ENCODE results near the gene FER.
"Not testable (repeated sequence)": the region's sequence is repeated elsewhere in the genome, so short reads cannot be mapped to it uniquely, and the experiment has no call there.

FER gene

DNA sequence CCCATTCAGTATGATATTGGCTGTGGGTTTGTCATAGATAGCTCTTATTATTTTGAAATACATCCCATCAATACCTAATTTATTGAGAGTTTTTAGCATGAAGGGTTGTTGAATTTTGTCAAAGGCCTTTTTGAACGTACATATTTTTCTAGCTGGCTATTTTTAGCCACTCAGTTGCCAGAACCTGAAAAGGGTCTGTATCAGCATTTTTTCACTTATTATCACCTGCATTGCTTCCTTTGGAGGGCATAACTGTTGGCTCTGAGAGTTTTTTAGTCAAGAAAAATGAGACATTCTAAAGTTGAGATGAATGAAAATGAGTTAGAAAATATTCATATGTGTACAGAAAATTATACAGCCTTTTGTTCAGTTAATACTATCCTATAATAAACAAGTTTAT, 278.0 kb downstream of the FER start:
- H3K4me3 ChIP-seq (ENCODE audit: low read length); H3K9me3 ChIP-seq (ENCODE audit: low read length); H2AFZ ChIP-seq (ENCODE audit: low read depth, low read length); H3K4me1 ChIP-seq (ENCODE audit: insufficient read depth, low read length); H3K36me3 ChIP-seq (ENCODE audit: insufficient read depth, low read length); H3K27me3 ChIP-seq (ENCODE audit: insufficient read depth, low read length): not testable (repeated sequence)

DNA sequence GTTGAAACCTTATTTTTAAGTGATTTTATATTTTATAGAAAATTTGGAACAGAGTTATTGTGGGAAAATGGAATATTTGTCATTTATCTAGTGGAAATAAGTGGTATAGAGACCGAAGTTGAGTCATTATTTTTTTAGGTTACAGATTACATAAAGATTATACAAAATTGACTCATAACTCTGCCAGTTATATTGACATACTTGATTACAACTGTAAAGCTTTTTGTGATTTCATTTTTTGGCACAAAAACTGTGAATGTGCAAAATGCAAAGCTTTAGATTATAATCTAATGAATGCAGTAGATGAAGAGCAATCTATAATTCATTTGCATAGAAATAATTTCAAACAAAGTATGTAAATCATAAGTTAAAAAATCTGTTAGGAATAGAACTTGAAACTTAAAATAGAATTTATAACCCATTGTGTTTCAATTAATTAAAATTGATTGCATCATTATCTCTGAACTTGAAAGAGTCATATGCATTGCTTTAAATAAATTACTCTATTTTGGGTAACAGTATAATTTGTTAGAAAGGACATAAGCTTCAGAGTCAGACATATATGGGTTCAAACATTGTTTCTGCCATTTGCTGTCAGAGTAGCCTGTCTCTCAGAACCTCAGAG, 280.4 kb downstream of the FER start:
- H3K4me1 ChIP-seq (ENCODE audit: insufficient read depth, low read length): no peaks in the 10 kb centered on the region
- H2AFZ ChIP-seq (ENCODE audit: low read depth, low read length): no peak overlapping the region
- no peaks in the 10 kb centered on the region for H3K36me3 ChIP-seq (ENCODE audit: insufficient read depth, low read length)
- H3K9me3 ChIP-seq (ENCODE audit: low read length): peaks cover 2% of the 10 kb centered on the region
- no peaks in the 10 kb centered on the region for H3K27me3 ChIP-seq (ENCODE audit: insufficient read depth, low read length)
- H3K4me3 ChIP-seq (ENCODE audit: low read length): no peak overlapping the region

DNA sequence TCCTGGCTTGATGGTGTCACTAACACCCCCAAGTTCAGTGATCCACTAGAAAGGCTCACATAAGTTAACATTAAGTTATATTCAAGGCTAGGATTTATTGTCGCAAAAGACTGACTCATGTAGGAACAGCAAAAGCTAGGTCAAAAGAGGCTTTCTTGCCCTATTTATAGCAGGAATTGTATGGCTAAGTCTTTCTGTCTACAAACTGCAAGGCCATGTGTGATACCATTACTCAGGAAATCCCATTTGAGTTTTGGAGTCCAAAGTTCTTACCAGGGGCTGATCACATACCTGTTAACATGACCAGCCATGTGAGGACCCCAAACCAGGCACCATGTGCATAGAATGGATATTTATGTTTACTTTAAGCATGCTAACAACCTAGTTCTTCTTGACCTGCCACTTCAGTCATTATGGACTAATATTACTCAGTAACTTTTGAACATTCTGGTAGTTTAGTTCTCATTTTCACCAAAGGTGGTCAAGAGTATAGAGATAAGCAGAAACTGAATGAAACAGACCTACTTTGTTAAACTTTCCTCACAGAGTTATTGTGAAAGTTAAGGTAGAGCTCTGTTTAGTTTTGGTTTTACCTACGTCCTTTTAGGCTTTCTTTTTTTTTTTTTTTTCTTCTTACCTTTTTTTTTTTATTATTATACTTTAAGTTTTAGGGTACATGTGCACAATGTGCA, 281.1 kb downstream of the FER start:
- no peaks in the 10 kb centered on the region for H3K36me3 ChIP-seq (ENCODE audit: insufficient read depth, low read length)

DNA sequence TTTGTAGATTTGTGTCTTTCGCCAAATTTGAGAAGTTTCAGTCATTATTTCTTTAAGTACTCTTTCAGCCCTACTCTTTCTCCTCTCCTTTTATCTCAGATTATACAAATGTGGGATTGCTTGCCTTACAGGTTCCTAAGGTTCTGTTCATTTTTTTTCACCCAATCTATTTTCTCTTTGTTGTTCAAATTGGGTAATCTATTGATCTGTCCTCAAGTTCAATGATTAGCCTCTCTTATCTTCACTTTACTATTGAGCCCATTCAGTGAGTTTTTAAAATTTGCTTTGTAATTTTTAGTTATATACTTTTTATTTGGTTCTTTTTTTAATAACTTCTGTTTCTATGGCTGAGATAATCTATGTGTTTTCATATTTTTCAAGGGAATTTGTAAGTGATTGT, 282.1 kb downstream of the FER start:
- Histone ChIP-seq H3K4me3 (ENCODE audit: low read length) (no peak overlapping the region), H3K4me1 (ENCODE audit: insufficient read depth, low read length) (no peaks in the 10 kb centered on the region), H3K27me3 (ENCODE audit: insufficient read depth, low read length) (no peaks in the 10 kb centered on the region), H2AFZ (ENCODE audit: low read depth, low read length) (no peak overlapping the region), H3K9me3 (ENCODE audit: low read length) (no peaks in the 10 kb centered on the region), H3K36me3 (ENCODE audit: insufficient read depth, low read length) (no peaks in the 10 kb centered on the region)

More for the DNA sequence above, 281.1 kb downstream of the FER start:
- H3K4me1 ChIP-seq (ENCODE audit: insufficient read depth, low read length): no peaks in the 10 kb centered on the region
- no peaks in the 10 kb centered on the region for H3K27me3 ChIP-seq (ENCODE audit: insufficient read depth, low read length)
- no peak overlapping the region for H3K4me3 ChIP-seq (ENCODE audit: low read length)
- H2AFZ ChIP-seq (ENCODE audit: low read depth, low read length): no peak overlapping the region
- H3K9me3 ChIP-seq (ENCODE audit: low read length): peaks cover 2% of the 10 kb centered on the region

DNA sequence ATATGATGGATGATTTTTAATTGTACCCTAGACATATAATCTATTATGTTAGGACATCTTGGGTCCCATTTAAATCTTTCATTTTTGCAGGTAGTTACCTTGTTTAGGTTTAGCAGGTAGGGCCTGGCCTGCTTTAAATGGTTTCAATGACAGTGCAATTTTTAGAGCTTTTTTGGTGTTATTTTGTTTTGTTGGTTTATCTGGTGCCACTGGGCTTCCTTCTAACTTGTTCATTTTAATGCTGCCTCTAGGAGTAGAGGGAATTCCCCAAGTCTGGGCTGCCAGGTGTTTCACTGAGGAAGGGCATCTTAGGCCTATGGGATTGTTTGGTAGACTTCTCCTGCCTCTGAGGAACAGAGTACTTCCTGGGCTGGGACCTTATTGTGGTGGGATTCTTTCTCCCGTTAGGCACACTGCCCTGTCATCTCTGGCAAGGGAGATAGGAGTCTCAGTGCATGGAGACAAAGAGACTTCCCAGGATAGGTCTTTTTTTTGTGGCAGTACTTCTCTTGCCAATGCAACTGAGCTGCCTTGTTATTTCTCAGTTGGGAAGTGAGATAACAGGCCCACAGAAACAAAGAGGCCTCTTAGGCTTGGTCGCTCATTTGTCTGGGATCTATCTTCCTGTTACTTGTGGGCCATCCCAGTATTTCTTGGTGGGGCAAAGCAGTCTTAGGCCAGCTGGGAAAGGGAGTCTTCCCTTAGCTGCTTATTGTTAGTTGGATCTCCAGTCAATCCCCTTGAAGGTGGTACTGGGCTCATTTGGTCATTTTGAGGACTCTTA, 282.9 kb downstream of the FER start:
- no peaks in the 10 kb centered on the region for H3K36me3 ChIP-seq (ENCODE audit: insufficient read depth, low read length)
- no peaks in the 10 kb centered on the region for H3K4me1 ChIP-seq (ENCODE audit: insufficient read depth, low read length)
- H3K27me3 ChIP-seq (ENCODE audit: insufficient read depth, low read length): no peaks in the 10 kb centered on the region
- no peaks in the 10 kb centered on the region for H3K9me3 ChIP-seq (ENCODE audit: low read length)
- H2AFZ ChIP-seq (ENCODE audit: low read depth, low read length): no peak overlapping the region
- H3K4me3 ChIP-seq (ENCODE audit: low read length): no peak overlapping the region

DNA sequence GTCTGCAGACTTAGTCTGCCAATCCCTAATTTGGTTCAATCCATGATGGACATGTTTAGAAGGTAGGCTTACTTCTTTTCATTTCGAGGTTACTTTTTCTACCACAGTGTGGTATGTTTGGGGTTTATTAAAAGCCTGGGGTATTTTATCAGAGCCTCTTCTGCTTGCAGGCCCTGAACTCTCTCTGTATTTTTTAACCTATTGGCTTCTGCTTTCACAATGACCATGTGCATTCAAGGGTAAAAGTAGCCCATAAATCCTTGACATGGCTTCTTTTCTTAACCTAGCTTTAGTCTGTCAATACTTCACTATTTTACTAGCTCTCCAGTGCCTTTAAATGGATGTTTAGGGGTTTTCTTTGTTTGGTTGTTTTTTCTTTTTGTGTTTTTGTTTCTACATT, 286.6 kb downstream of the FER start:
- H2AFZ ChIP-seq (ENCODE audit: low read depth, low read length): no peak overlapping the region
- no peaks in the 10 kb centered on the region for H3K4me1 ChIP-seq (ENCODE audit: insufficient read depth, low read length)
- H3K27me3 ChIP-seq (ENCODE audit: insufficient read depth, low read length): no peaks in the 10 kb centered on the region
- no peak overlapping the region for H3K4me3 ChIP-seq (ENCODE audit: low read length)
- H3K9me3 ChIP-seq (ENCODE audit: low read length): no peaks in the 10 kb centered on the region
- no peaks in the 10 kb centered on the region for H3K36me3 ChIP-seq (ENCODE audit: insufficient read depth, low read length)

DNA sequence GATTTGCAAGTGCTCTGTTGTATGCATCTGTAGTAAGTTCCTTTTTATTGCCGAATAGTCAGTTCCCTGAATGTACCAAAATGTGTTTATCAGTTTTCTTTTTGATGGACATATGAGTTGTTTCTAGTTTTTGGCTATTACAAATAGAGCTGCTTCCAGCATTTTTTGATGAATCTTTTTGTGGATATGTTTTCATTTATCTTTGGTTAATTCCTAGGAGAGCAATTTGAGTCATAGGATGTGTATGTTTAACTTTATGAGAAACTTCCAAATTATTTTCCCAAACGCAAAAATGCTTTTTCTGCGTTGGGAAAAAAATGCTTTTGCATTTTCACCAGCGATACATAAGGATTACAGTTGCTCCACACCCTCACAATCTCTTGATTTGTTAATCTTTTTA, 287.7 kb downstream of the FER start:
- no peaks in the 10 kb centered on the region for H3K27me3 ChIP-seq (ENCODE audit: insufficient read depth, low read length)
- no peaks in the 10 kb centered on the region for H3K36me3 ChIP-seq (ENCODE audit: insufficient read depth, low read length)
- H3K4me3 ChIP-seq (ENCODE audit: low read length): no peak overlapping the region
- H3K4me1 ChIP-seq (ENCODE audit: insufficient read depth, low read length): peaks cover under 1% of the 10 kb centered on the region
- H2AFZ ChIP-seq (ENCODE audit: low read depth, low read length): no peak overlapping the region
- H3K9me3 ChIP-seq (ENCODE audit: low read length): no peaks in the 10 kb centered on the region

DNA sequence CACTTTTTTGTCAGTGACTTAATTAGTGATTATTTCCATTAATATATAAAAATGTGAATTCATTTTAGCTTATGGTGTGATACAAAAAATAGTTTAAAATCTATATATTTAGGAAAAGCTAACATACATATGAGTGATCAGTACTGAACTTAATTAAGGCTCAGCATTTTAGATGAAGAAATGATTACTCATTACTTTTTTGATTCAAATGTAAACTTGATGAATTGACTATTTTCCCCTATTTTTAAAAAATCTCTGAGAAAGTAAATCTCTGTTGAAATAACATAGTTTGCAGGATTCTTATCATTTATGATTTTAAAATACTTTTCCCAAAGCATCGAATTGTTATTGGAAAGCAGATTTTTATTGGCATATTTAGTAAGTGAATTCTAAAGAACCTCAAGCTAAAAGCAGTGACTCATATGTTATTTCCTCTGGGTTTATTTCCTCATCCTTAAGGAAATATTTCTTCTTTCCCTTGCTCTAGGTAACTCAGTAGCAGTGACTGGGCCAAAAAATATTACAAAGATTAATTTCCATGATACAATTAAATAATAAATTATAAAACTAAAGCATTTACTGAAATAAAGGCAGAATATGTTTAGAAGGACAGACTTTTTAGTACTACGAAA, 290.6 kb downstream of the FER start:
- H2AFZ ChIP-seq (ENCODE audit: low read depth, low read length): no peak overlapping the region
- H3K4me3 ChIP-seq (ENCODE audit: low read length): no peak overlapping the region
- no peaks in the 10 kb centered on the region for H3K27me3 ChIP-seq (ENCODE audit: insufficient read depth, low read length)
- H3K36me3 ChIP-seq (ENCODE audit: insufficient read depth, low read length): no peaks in the 10 kb centered on the region
- H3K4me1 ChIP-seq (ENCODE audit: insufficient read depth, low read length): peaks cover 7% of the 10 kb centered on the region
- H3K9me3 ChIP-seq (ENCODE audit: low read length): no peaks in the 10 kb centered on the region

DNA sequence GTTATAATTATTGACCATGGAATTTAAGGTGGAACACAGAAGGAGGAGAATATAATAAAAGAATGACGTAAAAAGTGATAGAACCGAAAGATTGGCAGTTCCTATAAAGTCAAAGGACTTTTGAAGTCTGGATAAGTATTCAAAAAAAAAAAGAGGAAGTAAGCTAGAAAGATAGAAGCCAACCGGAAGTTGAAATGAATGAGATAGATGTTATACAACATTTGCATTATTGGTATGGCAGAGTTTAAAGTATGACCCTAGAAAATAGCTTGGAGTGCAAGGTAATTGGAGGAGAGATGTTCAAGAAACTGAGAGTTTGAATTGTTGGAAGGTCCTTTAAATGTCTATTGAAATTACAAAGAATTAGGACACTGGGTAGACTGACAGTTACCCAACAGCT, 293.6 kb downstream of the FER start:
- Histone ChIP-seq H3K27me3 (ENCODE audit: insufficient read depth, low read length) (no peaks in the 10 kb centered on the region), H3K4me1 (ENCODE audit: insufficient read depth, low read length) (peaks cover 7% of the 10 kb centered on the region), H3K4me3 (ENCODE audit: low read length) (no peak overlapping the region), H3K9me3 (ENCODE audit: low read length) (no peaks in the 10 kb centered on the region), H2AFZ (ENCODE audit: low read depth, low read length) (no peak overlapping the region), H3K36me3 (ENCODE audit: insufficient read depth, low read length) (no peaks in the 10 kb centered on the region)

DNA sequence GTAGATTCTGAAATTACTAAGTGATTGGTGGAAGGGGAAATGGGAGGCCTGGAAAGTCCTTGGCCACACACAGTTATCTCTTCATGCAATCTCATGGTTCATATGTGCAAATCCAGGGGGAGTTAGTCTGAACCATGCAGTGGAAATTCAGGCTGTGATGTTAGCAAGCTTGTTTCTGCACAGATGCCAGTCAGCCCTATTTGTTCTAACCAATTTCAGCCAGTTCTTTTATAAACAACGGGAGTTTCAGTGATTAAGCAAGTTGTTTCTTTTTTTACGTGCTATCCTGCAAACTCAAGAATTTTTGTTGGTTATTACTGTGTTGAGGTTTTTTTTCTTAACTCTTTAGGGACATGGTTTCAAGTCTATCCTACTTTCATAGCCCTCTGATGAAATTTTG, 298.0 kb downstream of the FER start:
- Histone ChIP-seq H3K9me3 (ENCODE audit: low read length) (no peaks in the 10 kb centered on the region), H3K27me3 (ENCODE audit: insufficient read depth, low read length) (no peaks in the 10 kb centered on the region), H3K4me3 (ENCODE audit: low read length) (no peak overlapping the region), H3K36me3 (ENCODE audit: insufficient read depth, low read length) (no peaks in the 10 kb centered on the region), H2AFZ (ENCODE audit: low read depth, low read length) (no peak overlapping the region), H3K4me1 (ENCODE audit: insufficient read depth, low read length) (peaks cover 4% of the 10 kb centered on the region)

DNA sequence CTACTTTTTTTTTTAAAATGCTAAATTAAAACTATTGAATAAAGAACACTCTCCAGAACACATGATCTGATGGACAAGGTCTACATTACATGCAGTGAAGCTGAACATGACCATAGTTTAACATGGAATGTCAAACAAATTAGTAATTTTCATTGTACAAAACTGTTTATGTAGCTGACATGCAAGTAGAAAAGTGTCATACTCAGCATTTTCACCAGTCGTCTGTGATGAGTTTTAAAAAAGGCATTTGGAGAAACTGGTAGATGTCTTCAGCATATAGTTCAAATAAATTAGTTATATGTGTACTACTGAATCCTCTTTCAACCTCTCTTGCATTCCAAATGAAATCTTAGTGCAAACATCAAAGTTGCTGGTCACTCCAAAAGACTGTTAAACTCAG, 301.9 kb downstream of the FER start:
- Histone ChIP-seq H3K9me3 (ENCODE audit: low read length) (no peaks in the 10 kb centered on the region), H3K4me3 (ENCODE audit: low read length) (no peak overlapping the region), H2AFZ (ENCODE audit: low read depth, low read length) (no peak overlapping the region), H3K4me1 (ENCODE audit: insufficient read depth, low read length) (no peaks in the 10 kb centered on the region), H3K36me3 (ENCODE audit: insufficient read depth, low read length) (peaks cover 2% of the 10 kb centered on the region), H3K27me3 (ENCODE audit: insufficient read depth, low read length) (no peaks in the 10 kb centered on the region)

DNA sequence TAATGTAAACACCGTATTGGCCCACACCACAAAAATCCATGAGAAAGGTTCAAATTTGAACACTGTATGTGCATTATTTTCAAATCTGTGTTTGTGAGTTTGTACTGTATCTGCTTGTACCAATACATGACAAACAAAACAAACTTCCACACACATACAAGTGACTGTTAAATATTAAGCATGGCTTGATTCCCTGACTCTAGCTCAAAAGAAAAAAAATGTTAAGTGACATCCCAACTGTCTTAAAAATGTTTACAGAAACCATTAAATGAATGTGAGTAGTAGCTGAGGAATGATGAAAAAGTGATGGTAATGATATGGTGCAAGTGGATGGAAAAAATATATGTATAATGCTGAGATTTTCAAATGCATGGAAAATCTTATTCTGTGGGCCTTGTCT, 302.6 kb downstream of the FER start:
- H3K36me3 ChIP-seq (ENCODE audit: insufficient read depth, low read length); H3K4me1 ChIP-seq (ENCODE audit: insufficient read depth, low read length); H3K9me3 ChIP-seq (ENCODE audit: low read length); H3K27me3 ChIP-seq (ENCODE audit: insufficient read depth, low read length); H3K4me3 ChIP-seq (ENCODE audit: low read length); H2AFZ ChIP-seq (ENCODE audit: low read depth, low read length): not testable (repeated sequence)

DNA sequence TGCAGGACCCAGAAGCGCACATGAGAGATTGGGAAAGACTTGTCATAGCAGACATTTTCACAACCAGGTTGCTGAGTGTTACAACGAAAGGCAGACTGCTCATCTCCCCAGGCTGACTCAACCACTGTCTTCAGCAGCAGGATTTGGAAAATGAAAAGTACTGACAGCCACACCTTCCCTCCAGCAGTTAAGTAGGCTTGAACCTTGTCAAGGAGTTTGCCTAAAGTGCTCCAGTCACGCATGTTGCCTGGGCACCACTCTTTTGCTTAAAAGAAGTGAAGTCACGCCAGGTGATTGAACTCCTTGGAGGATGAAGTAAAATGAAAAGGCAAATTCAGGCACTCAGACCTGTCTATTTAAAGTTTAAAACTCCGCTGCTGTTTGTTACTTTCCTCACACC, 304.5 kb downstream of the FER start:
- not testable (repeated sequence) for H3K4me1 ChIP-seq (ENCODE audit: insufficient read depth, low read length); H3K27me3 ChIP-seq (ENCODE audit: insufficient read depth, low read length); H3K36me3 ChIP-seq (ENCODE audit: insufficient read depth, low read length); H3K4me3 ChIP-seq (ENCODE audit: low read length); H3K9me3 ChIP-seq (ENCODE audit: low read length); H2AFZ ChIP-seq (ENCODE audit: low read depth, low read length)
